Measurements from ENCODE around the gene HEXB. TPM values are rescaled to one million over a fixed set of nuclear protein-coding genes. Genes with fewer than 3 reads are reported as not detected.

Gene HEXB
- polyA plus RNA-seq, 1 donor from 2014 or later = 23.1 TPM

- Histone ChIP-seq H3K9me3 (ENCODE audit: low read length) (no peaks in the 10 kb centered on the region), H3K9me2 (ENCODE audit: insufficient read depth, low read length) (no peaks in the 10 kb centered on the region), H2AFZ (ENCODE audit: low read depth, low read length) (no peak overlapping the region), H3K79me2 (replicated peaks; ENCODE audit: insufficient read depth, low read length) (no peaks in the 10 kb centered on the region), H3K4me3 (ENCODE audit: low read length) (no peak overlapping the region), H4K20me1 (ENCODE audit: insufficient read depth) (no peaks in the 10 kb centered on the region), H3F3A (ENCODE audit: insufficient read depth, low read length, poor library complexity, severe bottlenecking) (no peaks in the 10 kb centered on the region), H3K4me2 (ENCODE audit: low read length) (no peak overlapping the region), H3K9ac (ENCODE audit: low read length) (no peak overlapping the region), H3K36me3 (ENCODE audit: insufficient read depth, low read length) (no peaks in the 10 kb centered on the region), H3K27me3 (ENCODE audit: insufficient read depth, low read depth, low read length) (no peaks in the 10 kb centered on the region), H3K27ac (ENCODE audit: low read length) (no peak overlapping the region)
- TF ChIP-seq EP300 (conservative IDR thresholded peaks at IDR 0.05; ENCODE audit: poor library complexity, severe bottlenecking) (no peak), TAF1 (IDR thresholded peaks at IDR 0.05; ENCODE audit: low read depth) (no peak), RAD21 (conservative IDR thresholded peaks at IDR 0.05) (no peak), CTCF (IDR thresholded peaks at IDR 0.05; ENCODE audit: poor library complexity, severe bottlenecking) (no peak), EZH2 (IDR thresholded peaks at IDR 0.05; ENCODE audit: borderline replicate concordance, insufficient read depth, low read length, poor library complexity, severe bottlenecking) (no peak), MXI1 (conservative IDR thresholded peaks at IDR 0.05; ENCODE audit: poor library complexity, severe bottlenecking) (no peak), REST (IDR thresholded peaks at IDR 0.05; ENCODE audit: borderline replicate concordance) (no peak), SMC3 (conservative IDR thresholded peaks at IDR 0.05; ENCODE audit: poor library complexity) (no peak), POLR2AphosphoS5 (IDR thresholded peaks at IDR 0.05) (no peak)
These were observed 27.9 kb upstream of the HEXB start for GRCh38 chr5:74657165-74657564.

GRCh38 chr5:74659172-74659571 lies 25.9 kb upstream of the HEXB start:
- TF ChIP-seq RAD21 (conservative IDR thresholded peaks at IDR 0.05) (no peak), EP300 (conservative IDR thresholded peaks at IDR 0.05; ENCODE audit: poor library complexity, severe bottlenecking) (no peak), POLR2AphosphoS5 (IDR thresholded peaks at IDR 0.05) (no peak), SMC3 (conservative IDR thresholded peaks at IDR 0.05; ENCODE audit: poor library complexity) (no peak), REST (IDR thresholded peaks at IDR 0.05; ENCODE audit: borderline replicate concordance) (no peak), MXI1 (conservative IDR thresholded peaks at IDR 0.05; ENCODE audit: poor library complexity, severe bottlenecking) (no peak), TAF1 (IDR thresholded peaks at IDR 0.05; ENCODE audit: low read depth) (no peak)
- no peaks in the 10 kb centered on the region for H3K79me2 ChIP-seq (replicated peaks; ENCODE audit: insufficient read depth, low read length)
- H3K4me2 ChIP-seq (ENCODE audit: low read length) = no peak overlapping the region
- no peak overlapping the region for H3K4me3 ChIP-seq (ENCODE audit: low read length)
- H3K9me3 ChIP-seq (ENCODE audit: low read length) = no peaks in the 10 kb centered on the region
- no peak overlapping the region for H3K9ac ChIP-seq (ENCODE audit: low read length)
- no peaks in the 10 kb centered on the region for H3F3A ChIP-seq (ENCODE audit: insufficient read depth, low read length, poor library complexity, severe bottlenecking)
- no peaks in the 10 kb centered on the region for H3K27me3 ChIP-seq (ENCODE audit: insufficient read depth, low read depth, low read length)
- no peaks in the 10 kb centered on the region for H3K36me3 ChIP-seq (ENCODE audit: insufficient read depth, low read length)
- no peak overlapping the region for H3K27ac ChIP-seq (ENCODE audit: low read length)
- no peaks in the 10 kb centered on the region for H4K20me1 ChIP-seq (ENCODE audit: insufficient read depth)
- no peak overlapping the region for H2AFZ ChIP-seq (ENCODE audit: low read depth, low read length)
- no peaks in the 10 kb centered on the region for H3K9me2 ChIP-seq (ENCODE audit: insufficient read depth, low read length)

Measured in neural cell (in vitro differentiated cells).